ENCODE measurements around the gene CBS. TPM values are rescaled to one million over a fixed set of nuclear protein-coding genes. Genes with fewer than 3 reads are reported as not detected.

The CBS gene
- total RNA-seq, 1 donor from 2014 or later = 4.2 TPM

DNA sequence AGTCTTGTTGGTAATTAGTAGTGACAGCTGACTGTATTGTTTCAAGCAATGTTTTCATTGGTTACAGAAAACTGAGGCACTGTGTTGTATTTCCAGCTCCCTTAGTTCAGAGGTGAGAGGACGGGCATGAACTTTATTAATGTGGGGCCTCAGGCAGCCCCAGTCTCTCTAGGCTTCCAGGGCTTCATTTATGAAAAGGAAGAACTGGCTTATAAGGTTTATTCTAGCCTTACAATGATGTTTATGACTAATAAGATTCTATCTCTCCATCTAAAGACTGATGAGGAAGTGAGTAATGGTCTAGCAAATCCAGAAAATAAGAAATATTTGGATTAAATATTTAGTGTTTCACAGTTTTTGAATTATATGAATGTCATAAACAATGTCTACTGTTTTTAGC, 41.5 kb downstream of the CBS start:
- H3K4me1 ChIP-seq = no peaks in the 10 kb centered on the region
- no peaks in the 10 kb centered on the region for H3K27me3 ChIP-seq
- H3K9me3 ChIP-seq = no peaks in the 10 kb centered on the region
- TF ChIP-seq POLR2A (IDR thresholded peaks at IDR 0.05) = no peak
- no peak for TF ChIP-seq POLR2AphosphoS5 (IDR thresholded peaks at IDR 0.05; ENCODE audit: insufficient read depth in 1 of 2, low read depth in 1 of 2)
- TF ChIP-seq, protein P1, sequence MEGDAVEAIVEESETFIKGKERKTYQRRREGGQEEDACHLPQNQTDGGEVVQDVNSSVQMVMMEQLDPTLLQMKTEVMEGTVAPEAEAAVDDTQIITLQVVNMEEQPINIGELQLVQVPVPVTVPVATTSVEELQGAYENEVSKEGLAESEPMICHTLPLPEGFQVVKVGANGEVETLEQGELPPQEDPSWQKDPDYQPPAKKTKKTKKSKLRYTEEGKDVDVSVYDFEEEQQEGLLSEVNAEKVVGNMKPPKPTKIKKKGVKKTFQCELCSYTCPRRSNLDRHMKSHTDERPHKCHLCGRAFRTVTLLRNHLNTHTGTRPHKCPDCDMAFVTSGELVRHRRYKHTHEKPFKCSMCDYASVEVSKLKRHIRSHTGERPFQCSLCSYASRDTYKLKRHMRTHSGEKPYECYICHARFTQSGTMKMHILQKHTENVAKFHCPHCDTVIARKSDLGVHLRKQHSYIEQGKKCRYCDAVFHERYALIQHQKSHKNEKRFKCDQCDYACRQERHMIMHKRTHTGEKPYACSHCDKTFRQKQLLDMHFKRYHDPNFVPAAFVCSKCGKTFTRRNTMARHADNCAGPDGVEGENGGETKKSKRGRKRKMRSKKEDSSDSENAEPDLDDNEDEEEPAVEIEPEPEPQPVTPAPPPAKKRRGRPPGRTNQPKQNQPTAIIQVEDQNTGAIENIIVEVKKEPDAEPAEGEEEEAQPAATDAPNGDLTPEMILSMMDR (IDR thresholded peaks at IDR 0.05) = no peak
- peaks cover 0 to 25% of the 10 kb centered on the region in 2 donors for H3K36me3 ChIP-seq
- intact Hi-C loops (cut with DNase I) = no loop called here
- no peak overlapping the region for H3K4me3 ChIP-seq
- DNase-seq (ENCODE audit: extremely low spot score in 2 of 2) = no peak
- no peak overlapping the region for H3K27ac ChIP-seq

DNA sequence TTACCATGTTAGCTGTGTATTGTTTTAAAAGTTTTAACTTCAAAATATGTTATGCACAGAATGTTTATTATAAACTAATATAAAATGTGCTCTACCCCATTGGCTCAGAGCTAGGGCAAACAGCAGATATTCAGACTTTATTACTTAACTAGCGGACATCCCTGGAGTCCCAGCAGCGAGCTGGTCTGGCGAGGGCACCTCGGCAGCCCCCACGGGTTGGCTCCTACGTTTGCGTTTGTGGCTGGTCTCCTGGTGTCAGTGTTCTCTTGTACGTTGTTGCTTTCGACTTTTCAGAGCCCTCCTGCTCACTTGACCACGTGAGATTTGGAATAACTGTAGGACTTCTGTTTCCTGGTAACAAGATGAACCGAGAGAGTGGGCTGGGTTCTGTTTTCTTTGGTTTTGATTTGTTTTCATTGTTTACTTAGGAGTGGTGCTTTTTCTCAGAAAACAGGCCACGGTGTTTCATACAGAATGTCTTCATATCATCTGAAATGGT, 44.5 kb downstream of the CBS start:
- no peak overlapping the region for H3K4me3 ChIP-seq
- H3K27ac ChIP-seq = no peak overlapping the region
- DNase-seq (ENCODE audit: extremely low spot score in 2 of 2) = no peak
- no peaks in the 10 kb centered on the region for H3K4me1 ChIP-seq
- TF ChIP-seq, protein P1 (IDR thresholded peaks at IDR 0.05) = no peak
- TF ChIP-seq POLR2A (IDR thresholded peaks at IDR 0.05) (no peak), POLR2AphosphoS5 (IDR thresholded peaks at IDR 0.05; ENCODE audit: insufficient read depth in 1 of 2, low read depth in 1 of 2) (no peak)
- peaks cover 0 to 47% of the 10 kb centered on the region in 2 donors for H3K36me3 ChIP-seq
- intact Hi-C loops (cut with DNase I) = no loop called here
- H3K9me3 ChIP-seq = no peaks in the 10 kb centered on the region
- H3K27me3 ChIP-seq = no peaks in the 10 kb centered on the region

DNA sequence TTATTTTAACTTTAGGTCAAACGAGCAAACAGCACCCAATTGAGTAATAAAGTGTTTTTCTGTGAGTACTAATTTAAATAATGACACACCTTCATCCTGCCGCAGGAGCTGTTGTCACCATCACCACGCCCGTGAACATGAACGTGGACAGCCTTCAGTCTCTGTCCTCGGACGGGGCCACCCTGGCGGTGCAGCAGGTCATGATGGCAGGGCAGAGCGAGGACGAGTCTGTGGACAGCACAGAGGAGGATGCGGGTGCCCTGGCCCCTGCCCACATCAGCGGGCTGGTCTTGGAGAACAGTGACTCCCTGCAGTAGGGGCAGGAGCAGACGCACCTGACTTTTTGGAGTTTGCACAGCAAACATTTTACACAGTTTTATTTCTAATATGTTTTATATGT, 45.9 kb downstream of the CBS start:
- Histone ChIP-seq H3K4me1 (no peaks in the 10 kb centered on the region), H3K9me3 (no peaks in the 10 kb centered on the region), H3K4me3 (no peak overlapping the region), H3K27ac (no peak overlapping the region), H3K27me3 (no peaks in the 10 kb centered on the region), H3K36me3 (peaks cover 0 to 59% of the 10 kb centered on the region in 2 donors)
- no peak for DNase-seq (ENCODE audit: extremely low spot score in 2 of 2)
- no peak for TF ChIP-seq POLR2AphosphoS5 (IDR thresholded peaks at IDR 0.05; ENCODE audit: insufficient read depth in 1 of 2, low read depth in 1 of 2)
- TF ChIP-seq, protein P1 (IDR thresholded peaks at IDR 0.05) = no peak
- TF ChIP-seq POLR2A (IDR thresholded peaks at IDR 0.05) = no peak
- intact Hi-C loops (cut with DNase I) = no loop called here

DNA sequence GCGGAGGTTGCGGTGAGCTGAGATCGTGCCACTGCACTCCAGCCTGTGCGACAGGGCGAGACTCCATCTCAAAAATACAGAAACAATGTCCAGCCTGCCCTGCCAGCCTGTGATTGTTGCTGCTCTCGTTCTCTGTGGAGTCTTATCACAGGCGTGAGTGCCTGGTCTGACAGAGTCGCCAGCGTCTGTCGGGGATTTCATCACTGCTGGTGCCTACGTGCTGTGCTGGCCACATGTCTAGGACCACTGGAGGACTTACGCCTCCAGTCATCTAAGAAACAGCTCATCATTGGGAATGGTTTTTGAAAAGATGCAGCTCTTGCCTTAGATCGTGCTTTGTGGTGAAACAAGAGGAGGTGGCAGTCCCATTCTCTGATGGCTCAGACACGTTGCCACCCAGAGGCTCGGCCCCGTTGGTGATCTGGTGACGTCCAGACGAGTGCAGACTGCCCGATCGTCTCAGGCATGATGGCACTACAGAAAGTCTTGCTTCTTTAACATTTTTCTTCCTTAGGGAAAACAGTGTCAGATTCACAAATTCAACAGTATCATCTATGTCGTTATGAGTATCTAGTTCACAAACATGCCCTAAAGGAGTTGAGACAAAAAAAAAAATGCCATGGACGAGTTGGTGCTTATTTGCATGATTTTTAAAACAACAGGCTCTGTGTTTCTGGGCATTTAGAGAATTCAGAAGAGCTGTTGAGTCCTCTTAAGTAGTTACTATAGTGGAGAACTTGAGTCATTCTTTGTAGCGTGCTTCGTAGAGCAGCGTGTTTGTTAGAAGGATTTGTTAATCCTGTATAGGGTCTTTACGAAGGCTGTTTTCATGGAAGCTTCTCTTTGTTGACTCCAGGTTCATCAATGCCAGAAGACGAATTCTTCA, 47.5 kb downstream of the CBS start:
- no peak overlapping the region for H3K27ac ChIP-seq
- no peak for TF ChIP-seq POLR2A (IDR thresholded peaks at IDR 0.05)

DNA sequence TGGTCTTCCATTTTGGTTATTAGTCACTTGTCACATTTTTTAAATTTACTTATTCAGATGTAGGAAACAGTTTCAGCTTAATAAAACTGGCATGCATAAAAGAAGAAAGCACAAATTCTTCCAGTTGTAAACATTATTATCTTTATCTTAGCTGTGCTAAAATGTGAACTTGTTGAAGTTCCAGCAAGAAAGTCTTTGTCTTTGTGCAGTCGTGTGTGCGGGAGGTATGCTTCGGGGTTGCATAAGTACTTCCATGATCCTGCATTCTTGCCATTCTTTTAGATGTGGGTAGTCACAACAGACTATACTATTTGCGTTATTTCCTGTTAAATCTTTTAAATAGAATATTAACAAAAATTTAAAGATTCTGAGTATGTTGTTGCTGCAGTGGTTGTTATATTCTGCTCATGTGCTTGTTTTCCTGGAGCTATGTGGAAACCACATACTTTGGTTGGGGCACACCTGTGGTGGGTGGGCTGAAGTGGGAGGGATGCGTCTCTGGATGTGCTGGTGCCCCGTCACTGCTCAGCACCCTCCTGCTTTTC, 49.9 kb downstream of the CBS start:
- no peak for DNase-seq (ENCODE audit: extremely low spot score in 2 of 2)
- Histone ChIP-seq H3K4me3 (no peak overlapping the region), H3K4me1 (no peaks in the 10 kb centered on the region), H3K9me3 (no peaks in the 10 kb centered on the region), H3K36me3 (peaks cover 0 to 68% of the 10 kb centered on the region in 2 donors), H3K27ac (no peak overlapping the region), H3K27me3 (no peaks in the 10 kb centered on the region)
- intact Hi-C loops (cut with DNase I) = no loop called here
- TF ChIP-seq POLR2AphosphoS5 (IDR thresholded peaks at IDR 0.05; ENCODE audit: insufficient read depth in 1 of 2, low read depth in 1 of 2) (no peak), POLR2A (IDR thresholded peaks at IDR 0.05) (no peak)
- TF ChIP-seq, protein P1 (IDR thresholded peaks at IDR 0.05) = no peak

More for the DNA sequence above, 47.5 kb downstream of the CBS start:
- Histone ChIP-seq H3K9me3 (no peaks in the 10 kb centered on the region), H3K4me1 (no peaks in the 10 kb centered on the region), H3K36me3 (peaks cover 0 to 67% of the 10 kb centered on the region in 2 donors), H3K4me3 (no peak overlapping the region), H3K27me3 (no peaks in the 10 kb centered on the region)
- no peak for DNase-seq (ENCODE audit: extremely low spot score in 2 of 2)
- intact Hi-C loops (cut with DNase I) = no loop called here
